Measurements from ENCODE around the gene OR7G2.

OR7G2 gene

DNA sequence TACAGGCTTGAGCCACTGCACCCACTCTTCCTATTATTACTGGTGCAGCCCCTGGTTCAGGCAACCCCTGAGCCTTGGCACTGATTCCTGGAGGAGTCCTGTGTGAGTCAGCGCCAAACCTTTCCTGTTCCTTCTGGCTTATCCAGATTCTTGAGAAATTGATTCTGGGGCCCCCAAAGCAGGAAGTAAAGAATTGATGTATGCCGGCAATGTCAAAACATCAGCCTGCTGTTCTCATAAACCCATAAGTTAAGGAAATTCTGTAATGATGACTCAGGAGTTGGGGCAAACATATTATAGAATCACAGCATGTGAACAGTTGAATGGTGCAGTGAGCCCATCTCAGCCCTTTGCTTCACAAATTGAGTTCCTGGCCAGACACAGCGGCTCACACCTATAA lies 20.9 kb upstream of the OR7G2 start:
- H3K4me3 ChIP-seq (ENCODE audit: low read length), result no peak overlapping the region
- TF ChIP-seq, protein P1, sequence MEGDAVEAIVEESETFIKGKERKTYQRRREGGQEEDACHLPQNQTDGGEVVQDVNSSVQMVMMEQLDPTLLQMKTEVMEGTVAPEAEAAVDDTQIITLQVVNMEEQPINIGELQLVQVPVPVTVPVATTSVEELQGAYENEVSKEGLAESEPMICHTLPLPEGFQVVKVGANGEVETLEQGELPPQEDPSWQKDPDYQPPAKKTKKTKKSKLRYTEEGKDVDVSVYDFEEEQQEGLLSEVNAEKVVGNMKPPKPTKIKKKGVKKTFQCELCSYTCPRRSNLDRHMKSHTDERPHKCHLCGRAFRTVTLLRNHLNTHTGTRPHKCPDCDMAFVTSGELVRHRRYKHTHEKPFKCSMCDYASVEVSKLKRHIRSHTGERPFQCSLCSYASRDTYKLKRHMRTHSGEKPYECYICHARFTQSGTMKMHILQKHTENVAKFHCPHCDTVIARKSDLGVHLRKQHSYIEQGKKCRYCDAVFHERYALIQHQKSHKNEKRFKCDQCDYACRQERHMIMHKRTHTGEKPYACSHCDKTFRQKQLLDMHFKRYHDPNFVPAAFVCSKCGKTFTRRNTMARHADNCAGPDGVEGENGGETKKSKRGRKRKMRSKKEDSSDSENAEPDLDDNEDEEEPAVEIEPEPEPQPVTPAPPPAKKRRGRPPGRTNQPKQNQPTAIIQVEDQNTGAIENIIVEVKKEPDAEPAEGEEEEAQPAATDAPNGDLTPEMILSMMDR (conservative IDR thresholded peaks at IDR 0.05; ENCODE audit: low read depth, low read length), result no peak
- no peak for DNase-seq (ENCODE audit: low read depth)

DNA sequence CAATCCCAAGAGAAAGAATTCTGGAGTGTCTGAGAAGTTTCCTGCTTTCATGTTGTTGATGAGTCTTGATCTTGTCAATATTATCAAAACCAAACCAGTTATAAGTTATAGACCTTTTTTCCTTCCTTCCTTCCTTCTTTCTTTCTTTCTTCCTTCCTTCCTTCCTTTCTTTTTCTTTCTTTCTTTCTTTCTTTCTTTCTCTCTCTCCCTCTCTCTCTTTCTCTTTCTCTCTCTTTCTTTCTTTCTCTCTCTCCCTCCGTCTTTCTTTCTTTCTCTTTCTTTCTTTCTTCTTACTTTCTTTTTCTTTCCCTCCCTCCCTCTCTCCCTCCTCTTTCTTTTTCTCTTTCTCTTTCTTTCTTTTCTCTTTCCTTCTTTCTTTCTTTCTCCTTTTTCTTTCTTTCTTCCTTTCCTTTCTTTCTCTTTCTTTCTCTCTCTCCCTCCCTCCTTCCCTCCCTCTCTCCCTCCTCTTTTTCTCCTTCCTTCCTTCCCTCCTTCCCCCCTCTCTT lies 19.7 kb upstream of the OR7G2 start, which contains the start of gene OR7G3:
Gene OR7G3, minus strand, starts transcription at position 51 of the 506 bp plus-strand sequence. Its CDS starts 0 bp downstream, at position 51.
- no peak within 1 kb of the TSS for H3K4me3 ChIP-seq (ENCODE audit: low read length)
- DNase-seq (ENCODE audit: low read depth), result no peak
- TF ChIP-seq, protein P1 (conservative IDR thresholded peaks at IDR 0.05; ENCODE audit: low read depth, low read length), result no peak

DNA sequence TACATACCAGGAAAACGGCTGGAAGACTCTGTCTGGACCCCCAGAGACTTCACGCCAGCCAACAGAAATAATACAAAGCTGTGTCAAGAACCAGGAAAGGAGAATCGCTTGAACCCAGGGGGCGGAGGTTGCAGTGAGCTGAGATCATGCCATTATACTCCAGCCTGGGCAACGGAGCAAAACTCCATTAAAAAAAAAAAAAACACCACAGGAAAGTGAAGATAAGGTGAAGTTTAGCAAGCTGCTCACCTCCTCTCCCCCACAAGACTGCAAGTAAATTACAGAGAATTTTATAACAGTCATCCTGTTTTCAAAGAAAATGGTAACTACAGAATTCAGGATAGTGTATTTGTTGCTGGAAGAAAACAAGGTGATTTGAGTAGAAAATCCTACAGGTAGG lies 9.3 kb upstream of the OR7G2 start:
- H3K4me3 ChIP-seq (ENCODE audit: low read length), result no peak overlapping the region
- no peak for DNase-seq (ENCODE audit: low read depth)
- TF ChIP-seq, protein P1 (conservative IDR thresholded peaks at IDR 0.05; ENCODE audit: low read depth, low read length), result no peak

DNA sequence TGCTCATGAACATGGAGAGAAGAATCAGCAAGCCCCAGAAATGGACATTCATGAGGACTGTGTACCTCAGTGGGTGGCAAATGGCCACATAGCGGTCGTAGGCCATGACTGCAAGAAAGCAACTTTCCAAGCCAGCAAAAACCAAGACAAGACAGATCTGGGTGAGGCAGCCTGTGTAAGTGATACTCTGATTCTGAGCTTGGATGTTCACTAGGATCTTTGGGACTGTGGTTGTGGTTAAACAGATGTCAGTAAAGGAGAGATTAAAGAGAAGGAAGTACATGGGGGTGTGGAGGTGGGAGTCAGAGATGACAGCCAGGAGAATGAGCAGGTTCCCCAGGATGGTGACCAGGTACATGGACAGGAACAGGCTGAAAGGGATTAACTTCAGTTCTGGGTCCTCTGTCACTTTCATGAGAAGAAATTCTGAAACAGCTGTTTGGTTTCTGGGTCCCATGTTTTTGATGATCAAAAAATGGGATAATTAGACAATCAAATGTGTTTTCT lies 8.1 kb upstream of the OR7G2 start, which contains the start of gene OR7G1:
Gene OR7G1, minus strand, starts transcription at position 457 of the 507 bp plus-strand sequence. Its CDS starts 0 bp downstream, at position 457.
- H3K4me3 ChIP-seq (ENCODE audit: low read length), result no peak within 1 kb of the TSS
- TF ChIP-seq, protein P1 (conservative IDR thresholded peaks at IDR 0.05; ENCODE audit: low read depth, low read length), result no peak
- no peak for DNase-seq (ENCODE audit: low read depth)

DNA sequence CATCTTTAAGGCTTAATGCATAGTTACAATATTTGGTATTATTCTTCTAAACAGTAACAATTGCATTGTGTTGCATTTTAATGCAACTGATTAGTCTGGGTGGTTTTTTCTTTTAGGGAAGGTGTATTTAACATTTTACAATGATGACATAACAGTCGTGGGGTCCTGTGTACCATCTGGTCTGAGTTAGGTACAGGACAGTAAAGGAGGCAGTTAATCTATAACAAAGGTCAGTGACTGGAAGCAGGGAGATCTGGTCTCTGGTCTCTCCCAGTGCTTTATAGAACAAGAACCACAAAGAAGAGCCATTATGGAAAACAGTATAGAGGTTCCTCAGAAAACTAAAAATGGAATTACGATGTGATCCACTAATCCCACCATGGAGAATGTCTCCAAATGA lies 2.7 kb upstream of the OR7G2 start:
- TF ChIP-seq, protein P1 (conservative IDR thresholded peaks at IDR 0.05; ENCODE audit: low read depth, low read length), result no peak
- H3K4me3 ChIP-seq (ENCODE audit: low read length), result no peak overlapping the region
- no peak for DNase-seq (ENCODE audit: low read depth)

DNA sequence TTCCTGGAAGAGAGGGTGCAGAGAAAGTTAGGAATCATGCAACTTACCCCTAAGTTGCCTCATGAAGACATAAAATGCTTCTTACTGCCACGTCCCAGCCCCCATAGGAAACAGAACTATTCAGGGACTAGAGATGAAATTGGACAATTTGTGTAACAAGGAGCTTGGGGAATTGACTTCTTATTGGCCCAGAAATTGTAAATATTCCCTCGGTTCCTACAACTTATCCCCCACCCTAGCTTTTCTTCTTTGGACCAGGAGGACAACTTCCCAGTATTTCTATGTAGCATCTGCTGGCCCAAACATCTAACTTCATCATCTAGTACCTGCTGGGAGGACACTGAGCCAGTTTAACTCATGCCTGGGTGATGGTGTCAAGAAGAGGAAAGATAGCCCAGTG lies 20.5 kb downstream of the OR7G2 start, which contains the start of gene OR1M1:
Gene OR1M1, plus strand, starts transcription at position 301 of the 400 bp plus-strand sequence. CDS start 6,184 bp downstream, outside the sequence.
- TF ChIP-seq, protein P1 (conservative IDR thresholded peaks at IDR 0.05; ENCODE audit: low read depth, low read length), result no peak
- no peak within 1 kb of the TSS for H3K4me3 ChIP-seq (ENCODE audit: low read length)
- no peak for DNase-seq (ENCODE audit: low read depth)

DNA sequence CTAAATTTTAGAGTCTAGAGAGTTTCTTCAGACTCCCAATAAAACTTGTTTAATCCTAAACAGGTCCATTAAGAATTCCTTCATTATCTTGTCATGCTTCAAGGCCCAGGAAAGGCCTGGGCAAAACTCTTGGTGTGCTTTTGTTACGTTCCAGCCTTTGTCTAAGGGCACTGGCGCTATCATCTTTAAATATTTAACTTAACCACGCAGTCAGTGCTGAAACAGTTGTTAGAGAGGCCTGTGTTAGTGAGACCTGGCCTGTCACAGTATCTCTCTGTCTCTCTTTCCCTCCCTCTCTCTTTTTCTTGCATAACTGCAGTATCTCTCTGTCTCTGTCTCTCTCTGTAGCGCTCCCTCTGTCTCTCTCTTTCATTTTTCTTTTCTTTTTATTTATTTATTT lies 28.6 kb downstream of the OR7G2 start:
- H3K4me3 ChIP-seq (ENCODE audit: low read length), result no peak overlapping the region
- no peak for DNase-seq (ENCODE audit: low read depth)
- TF ChIP-seq, protein P1 (conservative IDR thresholded peaks at IDR 0.05; ENCODE audit: low read depth, low read length), result no peak
